NOMO-1 treated with DMSO at 0.1 percent for 48 hours (cell line): ENCODE data around the gene SPATA13.
"Not testable (repeated sequence)": the region's sequence is repeated elsewhere in the genome, so short reads cannot be mapped to it uniquely, and the experiment has no call there.

Experiments
- DNase-seq: peaks from one replicate; lab custom pipeline; 2025; ENCODE audit not compliant: unreplicated experiment; lab: John Stamatoyannopoulos, UW

The SPATA13 gene

GRCh38 chr13:24308068-24308445 is 147.5 kb downstream of the SPATA13 start:
- no peak for DNase-seq

DNA sequence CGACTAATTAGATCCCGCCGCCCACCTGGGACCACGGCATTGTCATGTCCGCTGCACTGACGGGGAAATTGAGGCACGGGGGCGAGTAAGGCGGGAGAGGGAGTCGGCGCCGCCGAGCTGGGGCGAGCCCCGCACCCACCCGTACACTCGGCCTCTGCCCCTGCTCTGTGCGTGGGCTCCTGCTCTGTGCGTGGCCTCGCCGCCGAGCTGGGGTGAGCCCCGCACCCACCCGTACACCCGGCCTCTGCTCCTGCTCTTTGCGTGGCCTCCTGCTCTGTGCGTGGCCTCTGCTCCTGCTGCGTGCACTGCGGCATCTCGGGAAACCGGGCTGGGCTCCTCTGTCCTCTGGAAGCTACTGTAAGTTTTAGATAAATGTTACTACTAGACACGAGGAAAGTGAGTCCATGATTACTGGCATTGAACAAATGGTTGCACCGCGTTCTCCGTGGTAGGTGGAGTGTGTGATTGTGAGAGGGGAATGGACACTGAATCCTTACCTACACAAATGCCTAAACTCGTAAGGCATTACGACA is 148.0 kb downstream of the SPATA13 start:
- no peak for DNase-seq

DNA sequence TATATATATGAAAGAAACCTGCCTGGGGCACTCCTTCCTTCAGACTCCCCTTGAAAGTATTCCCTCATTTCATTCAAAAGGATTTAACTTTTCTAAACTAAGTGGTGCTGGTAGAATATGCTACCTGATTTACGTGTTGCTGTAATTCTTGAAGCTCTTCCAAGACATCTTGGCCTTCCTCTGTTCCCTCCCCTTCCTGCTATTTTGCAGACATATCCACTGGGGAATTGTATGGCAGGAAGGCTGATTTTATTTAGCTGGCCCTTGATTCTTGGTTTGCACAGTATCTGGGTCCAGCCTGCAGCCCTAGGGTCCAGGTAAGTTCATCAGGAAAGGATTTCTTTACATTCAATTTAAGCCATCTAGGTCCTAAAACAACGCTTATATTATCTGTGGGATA is 148.8 kb downstream of the SPATA13 start, which contains the start of gene C1QTNF9:
C1QTNF9 (plus strand) TSS at position 281 of the 400 bp plus-strand sequence. CDS start 6,424 bp downstream, outside the sequence.
- not testable (repeated sequence) for DNase-seq

DNA sequence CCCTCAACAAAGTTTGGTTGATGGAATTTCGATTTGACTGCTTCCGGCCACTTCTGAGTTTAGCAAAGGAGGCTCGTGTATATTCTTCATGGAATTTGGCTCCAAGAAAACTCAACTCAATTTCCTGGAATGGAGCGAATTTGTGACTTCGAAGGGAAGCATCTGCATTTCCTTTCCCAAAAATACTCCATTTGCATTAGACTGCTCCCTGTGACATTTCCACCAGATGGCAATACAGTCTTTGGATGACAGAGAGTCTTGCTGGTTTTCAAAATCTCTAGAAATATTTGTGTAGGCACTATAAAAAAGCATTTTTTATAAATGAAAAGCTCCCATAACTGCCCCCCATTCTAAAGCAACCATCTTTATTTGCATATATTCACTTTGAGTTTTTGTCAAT is 152.9 kb downstream of the SPATA13 start:
- DNase-seq, result no peak

DNA sequence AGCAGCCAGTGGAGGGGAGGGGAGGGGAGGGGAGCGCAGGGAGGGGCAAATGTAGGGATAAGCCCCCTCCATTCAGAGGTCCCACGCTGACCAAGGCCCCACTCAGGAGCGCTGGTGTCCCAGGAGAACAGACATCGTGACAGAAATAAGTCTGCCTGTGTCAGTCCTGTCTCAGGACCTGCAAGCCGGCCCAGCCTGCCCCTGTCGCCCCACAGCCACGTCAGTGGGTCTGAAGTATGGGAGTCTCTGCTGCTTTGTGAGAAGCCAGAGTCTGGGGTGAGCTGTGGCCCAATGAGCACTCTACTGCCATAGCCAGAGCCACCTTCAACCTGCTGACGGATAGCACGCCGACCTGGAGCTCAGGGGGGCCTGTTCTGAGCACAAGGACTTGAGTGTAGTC is 157.3 kb downstream of the SPATA13 start:
- DNase-seq, result not testable (repeated sequence)

DNA sequence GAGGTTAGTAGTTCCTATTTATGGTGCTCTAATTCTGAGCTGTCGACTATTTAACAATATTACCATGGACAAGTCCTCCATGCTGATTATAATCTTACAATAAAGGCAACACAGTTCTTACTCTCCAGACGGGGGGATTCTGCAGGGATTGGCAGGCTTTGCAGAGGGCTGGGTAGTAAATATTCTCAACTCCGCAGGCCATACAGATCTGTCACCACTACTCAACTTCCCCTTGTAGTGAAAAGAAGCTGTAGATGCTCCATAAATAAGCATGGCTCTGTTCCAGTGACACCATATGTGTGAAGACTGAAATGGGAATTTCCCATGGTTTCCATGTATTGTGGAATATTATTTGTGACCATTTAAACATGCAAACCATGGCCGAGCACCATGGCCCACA is 158.4 kb downstream of the SPATA13 start:
- not testable (repeated sequence) for DNase-seq

DNA sequence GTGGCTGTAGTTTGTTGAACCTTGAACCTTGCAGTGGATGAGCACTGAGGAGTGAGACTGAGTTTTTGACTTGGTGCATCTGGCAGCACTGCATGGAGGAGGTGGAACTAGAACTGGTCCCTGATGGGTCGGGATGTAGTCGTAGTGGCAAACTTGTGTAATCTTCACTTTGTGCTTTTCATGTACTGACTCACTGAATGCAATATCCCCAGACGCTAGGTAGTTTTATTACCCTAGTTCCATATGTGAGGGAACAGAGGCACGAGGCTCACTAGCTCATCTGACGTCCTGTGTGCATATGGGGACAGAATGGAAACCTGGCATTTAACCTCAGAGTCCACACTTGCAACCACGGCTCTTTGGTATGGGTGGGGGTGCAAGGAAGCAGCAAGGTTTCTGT is 159.1 kb downstream of the SPATA13 start:
- not testable (repeated sequence) for DNase-seq

- not testable (repeated sequence) for DNase-seq
Measured at GRCh38 chr13:24321416-24321815, 160.9 kb downstream of the SPATA13 start.

GRCh38 chr13:24322470-24322869 is 161.9 kb downstream of the SPATA13 start:
- DNase-seq, result not testable (repeated sequence)

DNA sequence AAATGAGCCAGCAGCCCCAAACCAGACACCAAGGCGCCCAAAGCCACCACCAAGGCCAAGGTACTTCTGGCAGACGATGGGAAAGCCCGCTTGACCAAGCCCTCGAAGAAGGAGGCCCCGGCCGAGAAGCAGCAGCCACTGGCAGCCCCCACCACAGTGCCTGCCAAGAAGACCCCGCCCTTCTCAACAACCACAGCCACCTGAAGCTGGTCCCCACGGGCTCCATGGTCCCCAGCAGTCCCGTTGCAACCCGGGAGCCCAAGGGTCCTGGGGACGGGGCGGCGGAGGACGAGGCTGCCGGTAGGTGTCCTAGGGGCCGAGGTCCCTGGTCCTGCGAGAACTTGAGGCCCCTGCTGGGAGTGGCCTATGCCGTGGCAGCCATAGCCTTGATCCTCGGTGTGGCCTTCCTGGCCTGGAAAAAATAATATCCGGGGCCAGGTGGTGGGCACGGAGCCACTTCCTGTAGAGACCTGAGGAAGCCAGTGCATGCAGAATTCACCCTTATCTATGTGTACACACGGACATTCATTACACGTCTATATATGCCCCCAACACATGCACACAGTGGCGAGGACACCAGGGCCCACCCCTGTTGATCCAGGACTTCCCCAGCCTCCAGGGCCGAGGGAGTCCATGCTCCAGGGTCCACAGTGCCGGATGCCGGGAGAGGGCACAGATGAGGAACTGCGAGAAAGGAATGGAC is 162.7 kb downstream of the SPATA13 start:
- no peak for DNase-seq

- no peak for DNase-seq
Measured at GRCh38 chr13:24323739-24324075, 163.2 kb downstream of the SPATA13 start.

DNA sequence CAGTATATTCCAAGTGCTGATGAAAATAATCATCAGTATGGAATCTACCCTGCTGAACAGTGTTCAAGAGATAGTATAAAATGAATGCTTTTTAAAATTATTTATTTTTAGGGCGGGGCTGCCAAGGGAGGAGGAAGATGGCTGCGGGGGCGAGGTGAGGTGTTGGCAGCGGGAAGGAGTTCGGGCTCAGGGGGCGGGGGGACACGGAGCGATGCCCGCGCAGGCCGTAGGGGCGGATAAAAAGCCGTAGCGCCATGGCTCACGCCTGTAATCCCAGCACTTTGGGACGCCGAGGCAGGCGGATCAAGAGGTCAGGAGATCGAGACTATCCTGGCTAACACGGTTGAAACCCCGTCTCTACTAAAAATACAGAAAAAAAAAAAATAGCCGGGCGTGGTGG is 167.1 kb downstream of the SPATA13 start:
- DNase-seq, result not testable (repeated sequence)

DNA sequence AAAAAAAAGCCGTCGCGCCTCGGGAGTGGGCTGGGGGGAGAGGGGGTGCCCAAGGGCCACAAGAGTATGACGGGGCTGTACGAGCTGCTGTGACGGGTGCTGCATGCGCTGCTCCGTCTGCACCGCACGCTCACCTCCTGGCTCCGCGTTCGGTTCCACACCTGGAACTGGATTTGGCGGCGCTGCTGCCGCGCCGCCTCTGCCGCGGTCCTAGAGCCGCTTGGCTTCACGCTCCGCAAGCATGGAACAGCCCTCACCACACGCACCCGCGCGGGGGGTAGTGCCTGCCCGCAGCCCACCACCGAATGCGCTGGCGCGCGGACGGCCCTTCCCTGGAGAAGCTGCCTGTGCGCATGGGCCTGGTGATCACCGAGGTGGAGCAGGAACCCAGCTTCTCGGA is 167.6 kb downstream of the SPATA13 start:
- DNase-seq, result no peak

- no peak for DNase-seq
Measured at GRCh38 chr13:24338721-24339120, 178.2 kb downstream of the SPATA13 start.

GRCh38 chr13:24339937-24340607 is 179.6 kb downstream of the SPATA13 start:
- no peak for DNase-seq

- no peak for DNase-seq
Measured at GRCh38 chr13:24340608-24340955, 180.1 kb downstream of the SPATA13 start.

DNA sequence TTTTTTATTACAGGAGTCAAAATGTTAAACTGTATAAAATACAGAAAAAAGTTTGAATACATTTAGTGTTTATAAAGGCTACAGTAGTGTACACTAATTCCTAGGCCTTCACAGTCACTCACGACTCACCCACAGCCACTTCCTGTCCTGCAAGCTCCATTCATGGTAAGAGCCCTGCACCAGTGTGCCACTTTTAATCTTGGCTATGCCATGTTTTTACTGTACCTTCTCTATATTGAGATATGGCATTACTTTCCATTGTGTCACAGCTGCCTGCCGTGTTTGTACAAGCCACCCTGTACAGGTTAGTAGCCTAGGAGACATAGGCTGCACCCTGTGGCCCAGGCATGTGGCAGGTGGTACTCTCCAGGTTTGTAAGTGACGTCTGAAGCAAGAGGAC is 180.9 kb downstream of the SPATA13 start:
- no peak for DNase-seq

DNA sequence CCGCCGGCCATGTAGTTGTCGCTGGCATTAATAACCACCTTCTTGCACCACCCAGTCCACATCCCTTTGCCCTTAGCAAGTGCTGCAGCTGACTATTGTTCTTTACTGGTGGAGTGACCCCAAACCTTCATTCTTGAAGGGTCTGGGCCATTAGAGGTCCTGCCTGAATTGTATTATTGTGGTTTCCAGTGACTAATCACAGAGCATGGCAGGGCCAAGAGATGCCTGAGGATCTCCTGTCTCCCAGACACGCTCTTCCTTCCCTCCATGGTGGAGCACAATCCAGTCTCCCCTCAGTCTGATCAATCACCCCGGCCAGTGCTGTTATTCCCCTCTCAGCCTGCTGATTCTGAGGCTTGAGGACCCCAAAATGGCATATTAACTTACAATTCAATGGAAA is 187.9 kb downstream of the SPATA13 start:
- no peak for DNase-seq

- no peak for DNase-seq
Measured at GRCh38 chr13:24348797-24349515, 188.4 kb downstream of the SPATA13 start.

DNA sequence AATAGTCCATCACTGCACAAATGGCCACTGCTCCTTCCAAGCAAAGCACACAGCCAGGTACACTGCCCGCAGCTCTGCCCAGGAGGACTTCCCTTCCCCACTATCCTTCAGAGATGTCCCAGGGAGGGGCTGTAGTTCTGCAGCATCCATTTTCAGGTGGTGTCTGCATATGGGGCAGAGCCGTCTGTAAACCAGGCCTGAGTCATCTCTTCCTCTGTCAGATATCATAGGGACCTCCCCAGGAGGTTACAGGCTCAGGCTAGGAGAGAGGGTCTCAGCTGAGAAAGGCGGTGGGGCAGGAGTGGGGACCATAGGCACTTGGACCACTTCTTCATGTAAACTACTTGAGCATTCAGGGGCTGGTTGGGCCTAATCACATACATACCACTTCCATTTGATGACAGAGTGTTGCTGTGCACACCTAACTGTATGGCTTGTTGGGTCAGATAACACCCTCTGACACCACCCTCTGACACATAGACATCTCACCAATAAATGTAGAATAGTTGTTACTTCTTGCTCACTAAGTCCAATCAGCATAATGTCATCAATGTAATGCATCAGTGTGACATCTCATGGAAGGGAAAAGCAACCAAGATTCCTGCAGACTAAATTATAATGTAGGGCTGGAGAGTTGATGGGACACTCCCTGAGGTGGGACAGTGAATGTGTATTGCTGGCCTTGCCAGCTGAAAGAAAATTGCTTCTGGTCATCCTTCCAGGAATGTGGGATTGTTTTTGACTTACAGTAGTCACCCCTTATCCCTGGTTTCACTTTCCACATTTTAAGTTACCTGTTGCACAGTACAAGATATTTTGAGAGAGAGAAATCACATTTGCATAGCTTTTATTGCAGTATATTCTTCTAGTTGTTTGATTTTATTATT is 189.5 kb downstream of the SPATA13 start:
- DNase-seq, result not testable (repeated sequence)

DNA sequence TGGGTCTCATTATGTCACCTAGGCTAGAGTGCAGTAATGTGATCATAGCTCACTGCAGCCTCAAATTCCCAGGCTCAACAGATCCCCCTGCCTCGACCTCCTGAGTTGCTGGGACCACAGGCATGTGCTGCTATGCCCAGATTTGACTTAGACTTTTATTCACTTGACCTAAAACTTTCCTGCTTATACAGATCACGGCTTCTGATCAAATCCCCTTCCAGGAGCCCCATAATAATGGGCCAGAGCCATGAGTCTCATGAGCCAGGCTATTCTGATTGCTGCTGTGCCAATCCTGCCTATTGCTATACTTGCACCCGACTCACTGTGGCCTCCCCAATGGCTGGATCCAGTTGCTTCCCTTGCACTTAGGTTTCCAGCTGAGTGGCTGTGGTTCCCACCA is 190.9 kb downstream of the SPATA13 start:
- no peak for DNase-seq
